K562 (cell line): Measurements from ENCODE around the gene NEK1. TPM values are rescaled to one million over a fixed set of nuclear protein-coding genes. Genes with fewer than 3 reads are reported as not detected.

Experiments
- BRCA1 ChIP-seq, 2 experiments: fragments of 450-650 bp in 1 of 2; sonication (generic) in 1 of 2; formaldehyde crosslinking in 1 of 2; IDR thresholded peaks; 2 replicates each; pipeline versions ENCODE4 v1.5.0 to v1.6.1; 2017 to 2020; ENCODE audit warnings: mild to moderate bottlenecking in 1 of 2, missing genetic modification reagents in 1 of 2
- CHD7 ChIP-seq: fragments of 200-600 bp; sonication (generic); IDR thresholded peaks from one replicate; pipeline ENCODE4 v1.6.1; 2012; ENCODE audit warnings: mild to moderate bottlenecking, low read depth, low read length, inconsistent platforms
- XRCC4 ChIP-seq: IDR thresholded peaks from one replicate; pipeline ENCODE4 v1.6.1; 2011; ENCODE audit not compliant: insufficient read depth, insufficient read length; ENCODE audit errors: extremely low read depth
- polyA plus RNA-seq, 8 experiments: library from polyadenylated mRNA; depleted of rRNA in 4 of 8; stranded (reverse) in 5 of 8; unstranded in 3 of 8; fragments of >200 nt; fragmentation: Nextera tagmentation in 2 of 8; fragmentation: Illumina TruSeq in 1 of 8; extraction: Ambion mirVana in 2 of 8; extraction: Trizol in 1 of 8; gene quantifications; 2 replicates each; pipeline versions ENCODE4 v1.2.1 to v1.2.3, GENCODE V29; 2011 to 2014; ENCODE audit warnings: inconsistent platforms in 1 of 8, missing spikeins in 1 of 8
- total RNA-seq, 7 experiments: library from RNA; depleted of rRNA in 6 of 7; stranded (reverse); fragments of >200 nt in 6 of 7; fragmentation: Illumina TruSeq in 2 of 7; extraction: Trizol in 2 of 7; gene quantifications; 2 replicates each; pipeline versions ENCODE4 v1.2.1 to v1.2.3, GENCODE V29; 2011 to 2021; ENCODE audit warnings: low replicate concordance in 1 of 7

The NEK1 gene
- total and polyA plus RNA-seq, 9 of the 15 experiments (the other 6 are each of a cell fraction or from before 2014, with no cell fraction given): 6.2 to 15.7 (median 10.3) TPM

- TF ChIP-seq CHD7 (no peak), XRCC4 (no peak), BRCA1 (IDR thresholded peaks at IDR 0.05) (no peak), BRCA1 (CRISPR knock-in tag; IDR thresholded peaks at IDR 0.05) (no peak)
Observed at GRCh38 chr4:169593050-169593560, 19.3 kb downstream of the NEK1 start (continued).
